Nephron (organoid): ENCODE results near the gene NFXL1.

Experiments used
- H3K27ac Mint-ChIP-seq, 3 experiments: 2 replicates each; pipeline ENCODE4 v1.8.0; 2020; ENCODE audit warnings: mixed read lengths in 3 of 3, mild to moderate bottlenecking in 2 of 3, moderate library complexity in 1 of 3
- H3K27me3 Mint-ChIP-seq: 2 replicates; pipeline ENCODE4 v1.8.0; 2021; ENCODE audit warnings: low read depth, mild to moderate bottlenecking, moderate library complexity, mixed read lengths
- H3K36me3 Mint-ChIP-seq: 2 replicates; pipeline ENCODE4 v1.8.0; 2020; ENCODE audit warnings: low read depth, mixed read lengths
- H3K4me1 Mint-ChIP-seq: 2 replicates; pipeline ENCODE4 v1.8.0; 2020; ENCODE audit warnings: mixed read lengths
- H3K4me3 Mint-ChIP-seq, 3 experiments: 2 replicates each; pipeline ENCODE4 v1.8.0; 2020; ENCODE audit warnings: mild to moderate bottlenecking in 3 of 3, mixed read lengths in 3 of 3, moderate library complexity in 2 of 3
- H3K9me3 Mint-ChIP-seq: 2 replicates; pipeline ENCODE4 v1.8.0; 2020; ENCODE audit warnings: mixed read lengths
- TF ChIP-seq, protein P1 (sequence below), 3 experiments: fragments of 200-600 bp; sonication (generic); IDR thresholded peaks; one replicate each; pipeline ENCODE4 v1.5.0; 2021; ENCODE audit warnings: antibody characterized with exemption in 3 of 3; ENCODE audit not compliant: unreplicated experiment in 3 of 3

The NFXL1 gene

GRCh38 chr4:47829438-47829837 is 84.9 kb downstream of the NFXL1 start:
- H3K4me3 Mint-ChIP-seq, result no peak overlapping the region
- TF ChIP-seq, protein P1, sequence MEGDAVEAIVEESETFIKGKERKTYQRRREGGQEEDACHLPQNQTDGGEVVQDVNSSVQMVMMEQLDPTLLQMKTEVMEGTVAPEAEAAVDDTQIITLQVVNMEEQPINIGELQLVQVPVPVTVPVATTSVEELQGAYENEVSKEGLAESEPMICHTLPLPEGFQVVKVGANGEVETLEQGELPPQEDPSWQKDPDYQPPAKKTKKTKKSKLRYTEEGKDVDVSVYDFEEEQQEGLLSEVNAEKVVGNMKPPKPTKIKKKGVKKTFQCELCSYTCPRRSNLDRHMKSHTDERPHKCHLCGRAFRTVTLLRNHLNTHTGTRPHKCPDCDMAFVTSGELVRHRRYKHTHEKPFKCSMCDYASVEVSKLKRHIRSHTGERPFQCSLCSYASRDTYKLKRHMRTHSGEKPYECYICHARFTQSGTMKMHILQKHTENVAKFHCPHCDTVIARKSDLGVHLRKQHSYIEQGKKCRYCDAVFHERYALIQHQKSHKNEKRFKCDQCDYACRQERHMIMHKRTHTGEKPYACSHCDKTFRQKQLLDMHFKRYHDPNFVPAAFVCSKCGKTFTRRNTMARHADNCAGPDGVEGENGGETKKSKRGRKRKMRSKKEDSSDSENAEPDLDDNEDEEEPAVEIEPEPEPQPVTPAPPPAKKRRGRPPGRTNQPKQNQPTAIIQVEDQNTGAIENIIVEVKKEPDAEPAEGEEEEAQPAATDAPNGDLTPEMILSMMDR (IDR thresholded peaks at IDR 0.05; ENCODE audit: unreplicated experiment in 3 of 3), result no peak
- no peak overlapping the region for H3K27ac Mint-ChIP-seq
- H3K27me3 Mint-ChIP-seq, result no peaks in the 10 kb centered on the region
- H3K9me3 Mint-ChIP-seq, result peaks cover 7% of the 10 kb centered on the region
- peaks cover 4% of the 10 kb centered on the region for H3K4me1 Mint-ChIP-seq
- H3K36me3 Mint-ChIP-seq, result peaks cover 18% of the 10 kb centered on the region

GRCh38 chr4:47827343-47828047 is 86.9 kb downstream of the NFXL1 start:
- TF ChIP-seq, protein P1 (IDR thresholded peaks at IDR 0.05; ENCODE audit: unreplicated experiment in 3 of 3), result no peak
- Mint-ChIP-seq H3K4me3 (no peak overlapping the region), H3K9me3 (peaks cover 5% of the 10 kb centered on the region), H3K27ac (peak overlapping the region in 1 of 3 experiments; percentile 7), H3K4me1 (peaks cover 4% of the 10 kb centered on the region), H3K36me3 (peaks cover 6% of the 10 kb centered on the region), H3K27me3 (no peaks in the 10 kb centered on the region)

GRCh38 chr4:47824840-47825239 is 89.5 kb downstream of the NFXL1 start:
- Mint-ChIP-seq H3K9me3 (no peaks in the 10 kb centered on the region), H3K27ac (peak overlapping the region in 1 of 3 experiments; percentile 61), H3K4me3 (no peak overlapping the region), H3K36me3 (no peaks in the 10 kb centered on the region), H3K27me3 (no peaks in the 10 kb centered on the region), H3K4me1 (no peaks in the 10 kb centered on the region)
- TF ChIP-seq, protein P1 (IDR thresholded peaks at IDR 0.05; ENCODE audit: unreplicated experiment in 3 of 3), result no peak

- no peak overlapping the region for H3K4me3 Mint-ChIP-seq
- TF ChIP-seq, protein P1 (IDR thresholded peaks at IDR 0.05; ENCODE audit: unreplicated experiment in 3 of 3), result no peak
- H3K27ac Mint-ChIP-seq, result no peak overlapping the region
- H3K4me1 Mint-ChIP-seq, result no peaks in the 10 kb centered on the region
- H3K27me3 Mint-ChIP-seq, result no peaks in the 10 kb centered on the region
- no peaks in the 10 kb centered on the region for H3K36me3 Mint-ChIP-seq
- no peaks in the 10 kb centered on the region for H3K9me3 Mint-ChIP-seq
Measured at GRCh38 chr4:47819178-47819577, 95.2 kb downstream of the NFXL1 start.

DNA sequence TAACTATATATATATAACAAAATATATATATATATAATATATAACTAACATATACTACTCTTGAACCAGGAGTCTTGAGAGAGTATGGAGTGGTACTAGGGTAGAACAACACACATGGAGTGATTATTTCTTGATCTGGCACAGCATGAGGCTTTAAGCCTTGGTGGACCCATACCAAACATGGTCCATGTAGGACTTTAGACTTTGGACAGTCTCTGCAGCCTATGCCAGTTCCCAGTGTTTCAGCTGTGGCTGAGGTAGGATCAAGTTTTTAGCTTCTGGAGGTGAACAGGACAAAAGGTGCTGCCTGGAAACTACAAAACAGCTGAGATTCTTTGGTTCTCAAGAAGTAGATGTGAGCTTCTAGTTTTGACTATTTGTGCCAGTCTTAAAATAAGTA is 97.1 kb downstream of the NFXL1 start:
- H3K9me3 Mint-ChIP-seq, result no peaks in the 10 kb centered on the region
- H3K36me3 Mint-ChIP-seq, result no peaks in the 10 kb centered on the region
- H3K4me1 Mint-ChIP-seq, result no peaks in the 10 kb centered on the region
- no peaks in the 10 kb centered on the region for H3K27me3 Mint-ChIP-seq
- H3K27ac Mint-ChIP-seq, result no peak overlapping the region
- H3K4me3 Mint-ChIP-seq, result no peak overlapping the region
- TF ChIP-seq, protein P1 (IDR thresholded peaks at IDR 0.05; ENCODE audit: unreplicated experiment in 3 of 3), result no peak

- no peaks in the 10 kb centered on the region for H3K27me3 Mint-ChIP-seq
- H3K4me3 Mint-ChIP-seq, result no peak overlapping the region
- H3K36me3 Mint-ChIP-seq, result no peaks in the 10 kb centered on the region
- no peaks in the 10 kb centered on the region for H3K9me3 Mint-ChIP-seq
- H3K27ac Mint-ChIP-seq, result peak overlapping the region in 1 of 3 experiments; percentile 84
- TF ChIP-seq, protein P1 (IDR thresholded peaks at IDR 0.05; ENCODE audit: unreplicated experiment in 3 of 3), result no peak
- H3K4me1 Mint-ChIP-seq, result no peaks in the 10 kb centered on the region
Measured at GRCh38 chr4:47816748-47817147, 97.6 kb downstream of the NFXL1 start.
